ENCODE results near the gene UFSP1.
"Not testable (repeated sequence)": the region's sequence is repeated elsewhere in the genome, so short reads cannot be mapped to it uniquely, and the experiment has no call there.

UFSP1 gene

DNA sequence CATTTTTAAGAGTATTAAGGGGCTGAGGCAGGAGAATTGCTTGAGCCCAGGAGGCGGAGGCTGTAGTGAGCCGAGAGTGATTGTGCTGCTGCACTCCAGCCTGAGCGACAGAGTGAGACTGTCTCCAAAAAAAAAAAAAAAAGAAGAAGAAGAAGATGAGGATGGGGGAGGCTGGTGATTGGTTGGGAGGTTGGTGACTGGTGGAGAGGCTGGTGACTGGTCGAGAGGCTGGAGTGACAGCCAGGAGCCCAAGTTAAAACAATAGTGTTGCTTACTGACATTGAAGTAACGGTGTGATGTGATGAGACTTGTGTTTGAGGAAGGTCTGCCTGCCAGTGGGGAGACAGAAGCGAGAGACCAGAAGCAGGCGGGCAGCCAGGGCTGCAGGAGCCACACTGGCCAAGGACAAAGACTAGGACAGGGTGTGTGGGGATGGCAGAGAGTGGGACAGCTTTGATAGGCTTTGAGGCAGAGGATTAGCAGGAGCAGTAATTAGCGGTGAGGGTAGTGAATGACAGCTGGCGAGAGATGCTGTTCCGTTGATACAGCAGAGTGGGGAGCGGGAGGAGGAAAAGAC lies 9.7 kb downstream of the UFSP1 start:
- DNase-seq, result no peak

GRCh38 chr7:100878685-100879084 lies 10.8 kb downstream of the UFSP1 start:
- DNase-seq, result no peak

DNA sequence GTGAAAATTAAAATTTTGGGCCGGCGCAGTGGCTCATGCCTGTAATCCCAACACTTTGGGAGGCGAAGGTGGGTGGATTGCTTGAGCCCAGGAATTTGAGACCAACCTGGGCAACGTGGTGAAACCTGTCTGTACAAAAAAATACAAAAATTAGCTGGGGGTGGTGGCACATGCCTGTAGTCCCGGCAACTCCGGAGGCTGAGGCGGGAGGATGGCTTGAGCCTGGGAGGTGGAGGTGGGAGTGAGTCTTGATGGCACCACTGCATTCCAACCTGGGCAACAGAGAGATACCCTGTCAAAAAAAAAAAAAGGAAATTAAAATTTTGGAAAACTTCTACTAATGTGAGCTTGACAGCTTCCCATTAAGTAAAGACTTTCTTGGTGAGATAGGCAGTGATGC lies 11.5 kb downstream of the UFSP1 start:
- no peak for DNase-seq

GRCh38 chr7:100875356-100875751 lies 14.2 kb downstream of the UFSP1 start:
- DNase-seq, result no peak

DNA sequence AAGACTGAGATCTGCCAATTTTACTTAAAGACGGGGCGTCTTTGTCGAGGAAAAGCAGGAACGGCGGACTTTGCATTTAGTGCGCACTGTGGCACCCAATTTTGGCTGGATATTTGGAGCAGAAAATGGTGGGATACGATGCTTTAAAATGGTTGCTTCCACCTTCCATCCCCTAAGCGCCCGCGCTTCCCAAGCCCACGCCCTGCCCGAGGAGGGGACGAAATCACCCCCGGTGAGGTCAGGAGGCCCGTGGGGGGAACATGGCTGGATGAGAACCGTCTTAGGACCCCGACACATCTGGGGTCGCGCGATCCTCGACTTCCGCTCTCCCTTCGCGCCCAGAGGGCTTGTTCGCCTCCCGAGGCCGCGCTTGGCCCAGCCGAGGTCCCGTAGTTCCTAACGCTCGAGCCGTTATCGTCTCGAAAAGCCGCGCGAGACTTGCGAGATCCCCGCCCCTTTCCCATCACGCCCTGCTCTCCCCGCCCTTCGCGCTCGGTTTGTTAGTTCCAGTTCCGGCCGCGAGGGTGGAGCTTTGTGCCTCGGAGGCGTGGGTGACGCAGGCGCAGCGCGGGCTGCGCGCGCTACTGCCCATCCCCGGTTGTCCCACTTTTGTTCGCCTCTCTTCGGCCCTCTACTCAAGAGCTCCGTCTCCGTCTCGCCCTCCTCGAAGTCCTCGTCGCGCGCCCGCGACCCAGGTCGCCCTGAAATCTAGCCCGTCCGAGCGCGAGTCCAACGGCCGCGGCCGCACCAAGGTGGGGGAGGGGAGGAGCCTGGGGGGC lies 14.7 kb downstream of the UFSP1 start, which contains the start of gene SRRT:
SRRT (plus strand) TSS at position 527 of the 779 bp plus-strand sequence. CDS start 488 bp downstream, outside the sequence.
- DNase-seq, result peak; percentile 94

GRCh38 chr7:100874300-100874576 lies 15.3 kb downstream of the UFSP1 start:
- DNase-seq, result no peak

DNA sequence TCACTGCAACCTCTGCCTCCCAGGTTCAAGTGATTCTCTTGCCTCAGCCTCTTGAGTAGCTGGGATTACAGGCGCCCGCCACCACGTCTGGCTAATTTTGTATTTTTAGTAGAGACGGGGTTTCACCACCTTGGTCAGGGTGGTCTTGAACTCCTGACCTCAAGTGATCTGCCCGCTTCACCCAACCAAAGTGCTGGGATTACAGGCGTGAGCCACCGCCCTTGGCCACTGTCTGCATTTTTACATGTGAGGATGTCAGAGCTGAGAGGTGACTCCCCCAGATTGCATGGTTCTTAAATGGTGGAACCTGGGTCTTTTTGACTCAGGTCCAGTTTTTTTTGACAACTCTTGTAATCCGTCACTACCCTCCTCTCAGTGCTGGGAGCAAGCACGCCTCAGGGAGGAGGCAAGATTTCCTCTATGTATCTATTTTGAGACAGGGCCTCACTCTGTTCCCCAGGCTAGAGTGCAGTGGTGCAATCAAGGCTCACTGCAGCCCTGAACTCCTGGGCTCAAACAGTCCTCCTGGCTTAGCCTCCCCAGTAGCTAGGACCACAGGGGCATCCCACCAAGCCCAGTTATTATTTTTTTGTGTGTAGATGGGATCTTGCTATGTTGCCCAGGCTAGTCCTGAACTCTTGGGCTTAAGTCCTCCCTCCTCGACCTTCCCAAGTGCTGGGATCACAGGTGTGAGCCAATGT lies 15.8 kb downstream of the UFSP1 start:
- no peak for DNase-seq

DNA sequence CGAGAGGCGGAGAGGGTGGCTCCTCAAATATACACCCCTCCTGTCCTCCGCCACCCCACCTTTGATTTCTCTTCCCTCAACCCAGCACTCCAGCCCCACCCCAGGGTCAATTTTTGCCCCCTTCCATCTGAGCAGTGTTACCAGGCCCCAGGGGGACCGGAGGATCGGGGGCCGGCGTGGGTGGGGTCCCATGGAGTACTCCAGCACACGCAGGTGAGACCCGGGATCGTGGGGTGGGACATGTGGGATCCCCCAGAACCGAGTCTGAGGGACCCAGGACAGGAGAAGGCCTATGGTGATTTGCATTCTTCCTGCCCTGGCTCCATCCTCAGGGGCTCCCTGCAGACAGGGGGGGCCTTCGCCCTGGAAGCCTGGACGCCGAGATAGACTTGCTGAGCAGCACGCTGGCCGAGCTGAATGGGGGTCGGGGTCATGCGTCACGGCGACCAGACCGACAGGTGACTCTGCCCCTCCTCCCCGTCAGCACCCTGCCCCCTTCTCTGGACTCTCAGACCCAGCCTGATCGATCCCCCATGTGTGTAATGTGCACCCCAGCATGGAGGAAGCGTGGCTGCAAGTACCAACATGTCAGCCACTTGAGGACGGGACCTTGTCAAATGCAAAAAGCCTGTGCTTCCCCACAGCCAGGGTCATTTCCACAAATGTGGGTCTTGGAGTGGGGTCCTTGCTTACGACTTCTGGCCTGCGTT lies 21.6 kb downstream of the UFSP1 start:
- DNase-seq, result no peak

GRCh38 chr7:100867040-100867775 lies 22.3 kb downstream of the UFSP1 start, which contains the start of gene TRIP6:
Gene TRIP6, plus strand, starts transcription at chr7:100867387. Its CDS starts 111 bp downstream, at chr7:100867498.
- DNase-seq, result no peak

- DNase-seq, result no peak
Measured at GRCh38 chr7:100866729-100867039, 22.8 kb downstream of the UFSP1 start.

DNA sequence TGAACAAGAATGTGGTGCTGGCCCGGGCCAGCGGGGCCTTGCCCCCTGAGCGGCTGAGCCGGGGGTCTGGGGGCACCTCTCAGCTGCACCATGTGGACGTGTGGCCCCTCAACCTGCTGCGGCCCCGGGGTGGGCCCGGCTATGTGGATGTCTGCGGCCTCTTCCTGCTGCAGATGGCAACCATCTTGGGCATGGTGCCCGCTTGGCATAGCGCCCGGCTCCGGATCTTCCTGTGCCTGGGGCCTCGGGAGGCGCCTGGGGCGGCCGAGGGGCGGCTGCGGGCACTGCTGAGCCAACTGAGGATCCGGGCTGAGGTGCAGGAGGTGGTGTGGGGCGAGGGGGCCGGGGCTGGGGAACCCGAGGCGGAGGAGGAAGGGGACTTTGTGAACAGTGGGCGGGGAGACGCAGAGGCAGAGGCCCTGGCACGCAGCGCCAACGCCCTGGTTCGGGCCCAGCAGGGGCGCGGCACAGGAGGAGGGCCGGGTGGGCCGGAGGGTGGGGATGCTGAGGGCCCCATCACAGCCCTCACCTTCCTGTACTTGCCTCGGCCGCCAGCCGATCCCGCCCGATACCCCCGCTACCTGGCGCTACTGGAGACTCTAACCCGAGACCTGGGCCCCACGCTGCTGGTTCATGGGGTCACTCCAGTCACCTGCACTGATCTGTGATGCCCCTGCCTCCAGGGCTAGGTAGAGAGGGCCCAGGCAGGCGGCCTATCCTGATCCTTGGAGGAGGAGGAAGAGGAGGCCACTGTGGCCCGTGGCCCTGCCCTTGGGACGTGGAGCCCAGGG lies 23.4 kb downstream of the UFSP1 start:
- no peak for DNase-seq

- no peak for DNase-seq
Measured at GRCh38 chr7:100865372-100865911, 24.1 kb downstream of the UFSP1 start.

- no peak for DNase-seq
Measured at GRCh38 chr7:100864263-100864845, 25.2 kb downstream of the UFSP1 start.

- DNase-seq, result no peak
Measured at GRCh38 chr7:100863406-100863950, 26.0 kb downstream of the UFSP1 start.

GRCh38 chr7:100861616-100861985 lies 27.9 kb downstream of the UFSP1 start:
- DNase-seq, result no peak

DNA sequence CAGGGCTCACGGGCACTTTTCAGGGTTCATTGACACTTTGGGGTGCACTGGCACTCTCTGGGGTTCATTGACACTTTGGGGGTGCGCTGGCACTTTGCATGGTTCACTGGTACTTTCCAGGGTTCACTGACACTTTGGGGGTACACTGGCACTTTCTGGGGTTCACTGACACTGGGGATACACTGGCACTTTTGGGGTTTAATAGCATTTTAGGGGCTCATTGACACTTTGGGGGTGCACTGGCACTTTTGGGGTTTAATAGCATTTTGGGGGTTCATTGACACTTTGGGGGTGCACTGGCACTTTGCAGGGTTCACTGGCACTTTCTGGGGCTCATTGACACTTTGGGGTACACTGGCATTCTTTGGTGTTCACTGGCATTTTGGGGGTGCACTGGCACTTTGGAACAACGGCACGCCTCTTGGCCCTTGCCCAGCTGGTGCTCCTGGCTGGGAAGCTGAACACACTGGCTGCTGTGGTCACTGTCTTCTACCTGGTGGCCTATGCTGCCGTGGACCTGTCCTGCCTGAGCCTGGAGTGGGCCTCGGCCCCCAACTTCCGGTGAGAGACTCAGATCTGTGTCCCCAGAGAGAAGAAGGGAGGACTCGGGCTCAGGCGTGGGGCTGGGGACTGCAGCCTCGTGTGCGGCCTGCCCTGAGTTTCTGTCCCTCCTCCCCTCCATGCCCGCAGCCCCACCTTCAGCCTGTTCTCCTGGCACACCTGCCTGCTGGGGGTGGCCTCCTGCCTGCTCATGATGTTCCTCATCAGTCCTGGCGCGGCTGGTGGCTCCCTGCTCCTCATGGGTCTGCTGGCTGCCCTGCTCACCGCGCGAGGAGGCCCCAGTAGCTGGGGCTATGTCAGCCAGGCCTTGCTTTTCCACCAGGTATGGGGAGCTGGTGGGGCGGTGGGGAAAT lies 28.6 kb downstream of the UFSP1 start:
- no peak for DNase-seq

- no peak for DNase-seq
Measured at GRCh38 chr7:100859856-100860255, 29.7 kb downstream of the UFSP1 start.

DNA sequence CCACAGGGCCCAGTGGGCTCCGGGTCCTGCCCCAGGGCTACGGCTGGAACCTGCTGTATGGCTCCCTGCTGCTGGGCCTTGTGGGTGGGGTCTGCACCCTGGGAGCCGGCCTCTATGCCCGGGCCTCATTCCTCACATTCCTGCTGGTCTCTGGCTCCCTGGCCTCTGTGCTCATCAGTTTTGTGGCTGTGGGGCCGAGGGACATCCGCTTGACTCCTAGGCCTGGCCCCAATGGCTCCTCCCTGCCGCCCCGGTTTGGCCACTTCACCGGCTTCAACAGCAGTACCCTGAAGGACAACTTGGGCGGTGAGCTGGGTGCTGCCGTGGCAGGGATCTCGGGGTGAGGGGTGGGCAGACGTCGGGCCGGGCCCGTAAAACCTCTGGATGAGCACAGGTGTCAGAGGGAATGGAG lies 32.6 kb downstream of the UFSP1 start:
- no peak for DNase-seq

DNA sequence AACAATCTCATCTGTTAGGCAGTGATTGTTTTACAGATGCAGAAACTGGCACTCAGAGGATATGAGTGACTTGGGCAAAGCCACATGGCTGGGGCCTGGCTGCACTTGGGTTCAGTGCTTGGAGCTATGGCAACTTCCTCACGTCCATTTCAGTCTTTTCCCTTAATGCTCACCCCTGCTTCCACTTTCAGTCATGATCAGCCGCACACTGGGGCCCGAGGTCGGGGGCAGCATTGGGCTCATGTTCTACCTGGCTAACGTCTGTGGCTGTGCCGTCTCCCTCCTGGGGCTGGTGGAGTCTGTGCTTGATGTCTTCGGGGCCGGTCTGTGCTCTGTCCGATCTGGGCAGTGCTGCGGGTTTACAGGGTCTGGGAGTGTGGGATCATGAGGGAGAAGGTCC lies 34.0 kb downstream of the UFSP1 start:
- no peak for DNase-seq

DNA sequence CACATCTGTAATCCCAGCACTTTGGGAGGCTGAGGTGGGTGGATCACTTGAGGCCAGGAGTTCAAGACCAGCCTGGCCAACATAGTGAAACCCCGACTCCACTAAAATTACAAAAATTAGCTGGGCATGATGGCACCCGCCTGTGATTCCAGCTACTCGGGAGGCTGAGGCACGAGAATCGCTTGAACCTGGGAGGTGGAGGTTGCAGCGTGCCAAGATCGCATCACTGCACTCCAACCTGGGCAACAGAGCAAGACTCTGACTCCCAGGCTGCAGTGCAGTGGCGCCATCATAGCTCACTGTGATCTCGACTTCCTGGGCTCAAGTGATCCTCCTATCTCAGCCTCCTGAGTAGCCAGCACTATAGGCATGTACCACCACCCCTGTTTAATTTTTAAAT lies 34.6 kb downstream of the UFSP1 start:
- DNase-seq, result not testable (repeated sequence)

Measured in NCI-H1417 treated with DMSO at 0.1 percent for 48 hours (cell line).